Activated naive CD4-positive, alpha-beta T cell treated with Interleukin-2 at 50 U/mL for 16 hours (primary cell): ENCODE measurements around the gene NECTIN3.

Experiments used
- DNase-seq: peaks from one replicate; pipeline ENCODE4 v3.0.0-alpha.2; 2020

The NECTIN3 gene

GRCh38 chr3:111087924-111088469 is 16.4 kb downstream of the NECTIN3 start:
- no peak for DNase-seq

GRCh38 chr3:111096487-111097209 is 25.0 kb downstream of the NECTIN3 start:
- DNase-seq, result no peak

- no peak for DNase-seq
Observed at GRCh38 chr3:111103807-111104206, 32.2 kb downstream of the NECTIN3 start.

GRCh38 chr3:111106993-111107661 is 35.5 kb downstream of the NECTIN3 start:
- DNase-seq, result no peak

- DNase-seq, result no peak
Observed at GRCh38 chr3:111107662-111108035, 36.0 kb downstream of the NECTIN3 start.

GRCh38 chr3:111112913-111113312 is 41.3 kb downstream of the NECTIN3 start:
- DNase-seq, result no peak

GRCh38 chr3:111128884-111129283 is 57.3 kb downstream of the NECTIN3 start:
- DNase-seq, result no peak

- no peak for DNase-seq
Observed at GRCh38 chr3:111130827-111131226, 59.2 kb downstream of the NECTIN3 start.

- no peak for DNase-seq
Observed at GRCh38 chr3:111134302-111134701, 62.7 kb downstream of the NECTIN3 start.

GRCh38 chr3:111151438-111151837 is 79.8 kb downstream of the NECTIN3 start:
- no peak for DNase-seq

GRCh38 chr3:111152496-111152895 is 80.9 kb downstream of the NECTIN3 start:
- DNase-seq, result no peak

- DNase-seq, result no peak
Observed at GRCh38 chr3:111156517-111156916, 84.9 kb downstream of the NECTIN3 start.

GRCh38 chr3:111159391-111159790 is 87.8 kb downstream of the NECTIN3 start:
- no peak for DNase-seq

- no peak for DNase-seq
Observed at GRCh38 chr3:111164621-111165020, 93.0 kb downstream of the NECTIN3 start.

- DNase-seq, result no peak
Observed at GRCh38 chr3:111165411-111165810, 93.8 kb downstream of the NECTIN3 start.

- no peak for DNase-seq
Observed at GRCh38 chr3:111173328-111173900, 101.8 kb downstream of the NECTIN3 start.

GRCh38 chr3:111173906-111174305 is 102.3 kb downstream of the NECTIN3 start:
- no peak for DNase-seq

- DNase-seq, result no peak
Observed at GRCh38 chr3:111190518-111190917, 118.9 kb downstream of the NECTIN3 start.

- DNase-seq, result no peak
Observed at GRCh38 chr3:111193472-111193871, 121.9 kb downstream of the NECTIN3 start.

- DNase-seq, result no peak
Observed at GRCh38 chr3:111194048-111194447, 122.4 kb downstream of the NECTIN3 start.

- DNase-seq, result no peak
Observed at GRCh38 chr3:111197485-111197884, 125.9 kb downstream of the NECTIN3 start.

GRCh38 chr3:111200027-111200426 is 128.4 kb downstream of the NECTIN3 start:
- no peak for DNase-seq

GRCh38 chr3:111210003-111210711 is 138.5 kb downstream of the NECTIN3 start:
- DNase-seq, result no peak
